PC-9 (cell line): ENCODE data around the gene ATP1A2.

Experiments used
- EZH2 ChIP-seq: fragments of 200-600 bp; sonication (generic); IDR thresholded peaks from 2 replicates; pipeline ENCODE4 v1.8.0; 2017; ENCODE audit warnings: antibody characterized with exemption, low read depth
- TF ChIP-seq, protein P1 (sequence below): fragments of 200-600 bp; sonication (generic); conservative IDR thresholded peaks from 2 replicates; pipeline ENCODE4 v1.6.1; 2017; ENCODE audit warnings: mixed run types, antibody characterized with exemption, mild to moderate bottlenecking, moderate library complexity

DNA sequence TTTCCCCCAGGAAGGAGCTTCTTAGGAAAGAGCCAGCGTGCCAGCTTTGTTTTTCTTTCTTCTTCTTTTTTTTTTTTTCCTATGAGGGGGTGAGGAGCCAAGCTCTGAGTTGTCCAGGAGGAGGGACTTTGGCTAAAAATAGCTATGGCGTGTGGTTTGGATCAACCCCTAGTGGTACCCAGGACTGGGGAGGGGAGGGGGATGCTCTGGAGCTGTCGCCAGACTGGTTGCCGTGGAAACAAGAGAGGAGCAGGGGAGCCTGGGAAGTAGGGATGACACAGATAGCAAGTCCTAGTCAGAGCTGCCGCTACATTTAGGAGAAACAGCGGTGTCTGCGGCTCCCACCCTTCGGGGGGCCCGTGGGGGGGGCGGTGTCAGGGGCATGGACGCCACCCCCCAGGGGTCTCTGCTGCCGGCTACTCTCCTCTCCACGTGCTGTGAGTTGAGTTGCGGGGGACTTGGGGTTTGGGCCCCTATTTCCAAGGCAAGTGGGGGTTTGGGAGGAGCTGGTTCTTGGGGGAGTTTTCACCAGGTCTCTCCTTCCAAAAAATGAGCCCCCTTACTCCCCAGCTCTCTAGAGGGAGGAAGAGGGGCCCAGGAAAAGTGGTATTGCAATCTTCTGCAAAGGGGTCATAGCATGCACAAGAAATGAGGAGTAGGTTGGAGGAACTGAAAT lies 34.2 kb upstream of the ATP1A2 start, which contains the start of gene KCNJ9:
- TF ChIP-seq, protein P1, sequence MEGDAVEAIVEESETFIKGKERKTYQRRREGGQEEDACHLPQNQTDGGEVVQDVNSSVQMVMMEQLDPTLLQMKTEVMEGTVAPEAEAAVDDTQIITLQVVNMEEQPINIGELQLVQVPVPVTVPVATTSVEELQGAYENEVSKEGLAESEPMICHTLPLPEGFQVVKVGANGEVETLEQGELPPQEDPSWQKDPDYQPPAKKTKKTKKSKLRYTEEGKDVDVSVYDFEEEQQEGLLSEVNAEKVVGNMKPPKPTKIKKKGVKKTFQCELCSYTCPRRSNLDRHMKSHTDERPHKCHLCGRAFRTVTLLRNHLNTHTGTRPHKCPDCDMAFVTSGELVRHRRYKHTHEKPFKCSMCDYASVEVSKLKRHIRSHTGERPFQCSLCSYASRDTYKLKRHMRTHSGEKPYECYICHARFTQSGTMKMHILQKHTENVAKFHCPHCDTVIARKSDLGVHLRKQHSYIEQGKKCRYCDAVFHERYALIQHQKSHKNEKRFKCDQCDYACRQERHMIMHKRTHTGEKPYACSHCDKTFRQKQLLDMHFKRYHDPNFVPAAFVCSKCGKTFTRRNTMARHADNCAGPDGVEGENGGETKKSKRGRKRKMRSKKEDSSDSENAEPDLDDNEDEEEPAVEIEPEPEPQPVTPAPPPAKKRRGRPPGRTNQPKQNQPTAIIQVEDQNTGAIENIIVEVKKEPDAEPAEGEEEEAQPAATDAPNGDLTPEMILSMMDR, result no peak
- TF ChIP-seq EZH2, result no peak
